HepG2 (cell line): ENCODE results near the gene NAALADL1. TPM values are rescaled to one million over a fixed set of nuclear protein-coding genes. Genes with fewer than 3 reads are reported as not detected.

Experiments
- ARNTL ChIP-seq: sonication (generic); formaldehyde crosslinking; IDR thresholded peaks from 2 replicates; pipeline ENCODE4 v1.4.0; 2020; ENCODE audit warnings: mild to moderate bottlenecking, missing genetic modification reagents
- DMAP1 ChIP-seq: IDR thresholded peaks from 2 replicates; pipeline ENCODE4 v1.6.1; 2016
- FOXC1 ChIP-seq: sonication (generic); formaldehyde crosslinking; IDR thresholded peaks from 2 replicates; pipeline ENCODE4 v1.8.0; 2022; ENCODE audit warnings: mild to moderate bottlenecking, missing genetic modification reagents, borderline replicate concordance
- HCFC1 ChIP-seq: fragments of 150-350 bp; IDR thresholded peaks from 2 replicates; pipeline ENCODE4 v1.6.1; 2014; ENCODE audit warnings: low read depth, low read length
- KDM5A ChIP-seq: fragments of 200-600 bp; sonication (generic); IDR thresholded peaks from 2 replicates; pipeline ENCODE4 v1.7.0; 2018; ENCODE audit warnings: antibody characterized with exemption, mild to moderate bottlenecking, low read length, borderline replicate concordance
- MEIS1 ChIP-seq: sonication (generic); formaldehyde crosslinking; IDR thresholded peaks from 2 replicates; pipeline ENCODE4 v1.9.0; 2021; ENCODE audit warnings: mild to moderate bottlenecking, missing genetic modification reagents, moderate library complexity, borderline replicate concordance
- ZKSCAN1 ChIP-seq: fragments of 150-350 bp; IDR thresholded peaks from 2 replicates; pipeline ENCODE4 v1.6.1; 2014; ENCODE audit warnings: low read length
- ZNF20 ChIP-seq: sonication (generic); formaldehyde crosslinking; IDR thresholded peaks from 2 replicates; pipeline ENCODE4 v1.4.0; 2020; ENCODE audit warnings: mild to moderate bottlenecking, moderate library complexity, missing genetic modification reagents
- ZNF546 ChIP-seq: sonication (generic); formaldehyde crosslinking; conservative IDR thresholded peaks from 2 replicates; pipeline ENCODE4 v1.8.1; 2023; ENCODE audit warnings: mild to moderate bottlenecking, missing genetic modification reagents
- ZNF614 ChIP-seq: IDR thresholded peaks from 2 replicates; pipeline ENCODE4 v1.6.1; 2018; ENCODE audit warnings: missing biosample characterization, missing genetic modification reagents, inconsistent platforms, borderline replicate concordance
- ZNF703 ChIP-seq: sonication (generic); formaldehyde crosslinking; IDR thresholded peaks from 2 replicates; pipeline ENCODE4 v1.5.1; 2020; ENCODE audit warnings: missing genetic modification reagents, mild to moderate bottlenecking, moderate library complexity, borderline replicate concordance
- ZNF747 ChIP-seq: sonication (generic); formaldehyde crosslinking; IDR thresholded peaks from 2 replicates; pipeline ENCODE4 v1.8.1; 2023; ENCODE audit warnings: missing genetic modification reagents, mild to moderate bottlenecking, borderline replicate concordance
- ZSCAN22 ChIP-seq: sonication (generic); formaldehyde crosslinking; IDR thresholded peaks from 2 replicates; pipeline ENCODE4 v1.4.0; 2020; ENCODE audit warnings: mild to moderate bottlenecking, missing genetic modification reagents
- polyA plus RNA-seq, 8 experiments: library from polyadenylated mRNA; depleted of rRNA in 3 of 8; stranded (reverse) in 7 of 8; unstranded in 1 of 8; fragments of >200 nt; fragmentation: Illumina TruSeq in 4 of 8; extraction: Trizol in 4 of 8; gene quantifications; 2 replicates each; pipeline versions ENCODE4 v1.2.1 to v1.2.3, GENCODE V29; 2011 to 2016; ENCODE audit warnings: low read depth in 4 of 8, missing spikeins in 1 of 8, mixed read lengths in 1 of 8; ENCODE audit not compliant: insufficient read depth in 1 of 8
- total RNA-seq, 5 experiments: library from RNA; depleted of rRNA; stranded (reverse); fragments of >200 nt; fragmentation: Illumina TruSeq; extraction: Trizol; gene quantifications; 2 replicates each; pipeline ENCODE4 v1.2.3, GENCODE V29; 2016; ENCODE audit warnings: low read depth in 1 of 5
- TF ChIP-seq, protein P1 (sequence below): sonication (generic); formaldehyde crosslinking; IDR thresholded peaks from 2 replicates; pipeline ENCODE4 v1.8.1; 2023; ENCODE audit warnings: mild to moderate bottlenecking, missing genetic modification reagents
- TF ChIP-seq, protein P2 (sequence below): sonication (generic); formaldehyde crosslinking; IDR thresholded peaks from 2 replicates; pipeline ENCODE4 v1.4.0; 2020; ENCODE audit warnings: missing genetic modification reagents, borderline replicate concordance
- TF ChIP-seq, protein P3 (sequence below): sonication (generic); formaldehyde crosslinking; IDR thresholded peaks from 2 replicates; pipeline ENCODE4 v1.4.0; 2020; ENCODE audit warnings: missing genetic modification reagents
- TF ChIP-seq, protein P4 (sequence below): sonication (generic); formaldehyde crosslinking; IDR thresholded peaks from 2 replicates; pipeline ENCODE4 v1.4.0; 2020; ENCODE audit warnings: missing genetic modification reagents

NAALADL1 gene
- total and polyA plus RNA-seq, 2 of the 13 experiments (the other 11 are each of a cell fraction or from before 2014, with no cell fraction given): 9.3 to 33.9 TPM

DNA sequence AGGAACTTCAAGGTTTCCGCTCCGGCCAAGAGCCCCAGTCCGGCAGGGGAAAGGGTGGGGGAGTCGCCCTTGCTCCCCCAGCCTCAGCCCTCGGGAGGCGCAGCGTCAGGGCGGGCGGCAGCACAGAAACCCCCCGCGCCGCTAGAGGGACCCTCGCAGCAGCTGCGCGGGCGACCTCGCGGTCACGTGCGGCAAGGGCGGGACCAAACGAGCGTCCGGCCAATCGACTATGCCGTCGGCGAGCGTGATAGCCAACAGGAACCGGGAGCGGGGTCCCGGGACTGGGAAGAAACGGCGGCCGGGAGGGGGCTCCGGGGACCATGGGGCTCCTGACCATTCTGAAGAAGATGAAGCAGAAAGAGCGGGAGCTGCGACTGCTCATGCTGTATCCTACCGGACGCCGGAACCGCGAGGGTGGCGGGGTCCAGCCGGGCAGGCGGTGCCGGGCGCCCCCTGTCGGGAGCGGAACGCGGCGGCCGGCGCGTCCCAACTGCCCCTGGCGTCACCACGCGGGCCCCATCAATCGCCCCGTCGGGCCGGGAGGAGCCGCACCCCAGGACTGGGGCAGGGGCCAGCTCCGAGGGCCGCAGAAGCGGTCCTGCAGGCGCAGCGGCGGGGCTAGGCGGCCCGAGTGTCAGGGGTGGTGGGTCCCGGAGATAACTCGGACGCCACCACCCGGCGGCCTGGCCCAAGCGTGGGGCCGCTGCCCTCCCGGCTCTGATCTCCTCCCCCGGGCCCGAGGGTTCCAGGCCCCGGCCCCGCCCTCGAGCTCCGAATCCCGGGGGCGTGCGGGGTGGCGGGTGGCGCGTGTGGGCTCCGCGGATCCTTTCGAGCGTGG is 44.2 kb downstream of the NAALADL1 start, which contains the start of gene ARL2 (continued):
- TF ChIP-seq, protein P1, sequence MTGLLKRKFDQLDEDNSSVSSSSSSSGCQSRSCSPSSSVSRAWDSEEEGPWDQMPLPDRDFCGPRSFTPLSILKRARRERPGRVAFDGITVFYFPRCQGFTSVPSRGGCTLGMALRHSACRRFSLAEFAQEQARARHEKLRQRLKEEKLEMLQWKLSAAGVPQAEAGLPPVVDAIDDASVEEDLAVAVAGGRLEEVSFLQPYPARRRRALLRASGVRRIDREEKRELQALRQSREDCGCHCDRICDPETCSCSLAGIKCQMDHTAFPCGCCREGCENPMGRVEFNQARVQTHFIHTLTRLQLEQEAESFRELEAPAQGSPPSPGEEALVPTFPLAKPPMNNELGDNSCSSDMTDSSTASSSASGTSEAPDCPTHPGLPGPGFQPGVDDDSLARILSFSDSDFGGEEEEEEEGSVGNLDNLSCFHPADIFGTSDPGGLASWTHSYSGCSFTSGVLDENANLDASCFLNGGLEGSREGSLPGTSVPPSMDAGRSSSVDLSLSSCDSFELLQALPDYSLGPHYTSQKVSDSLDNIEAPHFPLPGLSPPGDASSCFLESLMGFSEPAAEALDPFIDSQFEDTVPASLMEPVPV (CRISPR knock-in tag): no peak
- peak; percentile 21; the same call in 1 of the 2 replicates for TF ChIP-seq ZNF614
- TF ChIP-seq, protein P2, sequence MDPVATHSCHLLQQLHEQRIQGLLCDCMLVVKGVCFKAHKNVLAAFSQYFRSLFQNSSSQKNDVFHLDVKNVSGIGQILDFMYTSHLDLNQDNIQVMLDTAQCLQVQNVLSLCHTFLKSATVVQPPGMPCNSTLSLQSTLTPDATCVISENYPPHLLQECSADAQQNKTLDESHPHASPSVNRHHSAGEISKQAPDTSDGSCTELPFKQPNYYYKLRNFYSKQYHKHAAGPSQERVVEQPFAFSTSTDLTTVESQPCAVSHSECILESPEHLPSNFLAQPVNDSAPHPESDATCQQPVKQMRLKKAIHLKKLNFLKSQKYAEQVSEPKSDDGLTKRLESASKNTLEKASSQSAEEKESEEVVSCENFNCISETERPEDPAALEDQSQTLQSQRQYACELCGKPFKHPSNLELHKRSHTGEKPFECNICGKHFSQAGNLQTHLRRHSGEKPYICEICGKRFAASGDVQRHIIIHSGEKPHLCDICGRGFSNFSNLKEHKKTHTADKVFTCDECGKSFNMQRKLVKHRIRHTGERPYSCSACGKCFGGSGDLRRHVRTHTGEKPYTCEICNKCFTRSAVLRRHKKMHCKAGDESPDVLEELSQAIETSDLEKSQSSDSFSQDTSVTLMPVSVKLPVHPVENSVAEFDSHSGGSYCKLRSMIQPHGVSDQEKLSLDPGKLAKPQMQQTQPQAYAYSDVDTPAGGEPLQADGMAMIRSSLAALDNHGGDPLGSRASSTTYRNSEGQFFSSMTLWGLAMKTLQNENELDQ (CRISPR knock-in tag): no peak
- peak; percentile 68 for TF ChIP-seq ZSCAN22 (CRISPR knock-in tag)
- TF ChIP-seq, protein P3, sequence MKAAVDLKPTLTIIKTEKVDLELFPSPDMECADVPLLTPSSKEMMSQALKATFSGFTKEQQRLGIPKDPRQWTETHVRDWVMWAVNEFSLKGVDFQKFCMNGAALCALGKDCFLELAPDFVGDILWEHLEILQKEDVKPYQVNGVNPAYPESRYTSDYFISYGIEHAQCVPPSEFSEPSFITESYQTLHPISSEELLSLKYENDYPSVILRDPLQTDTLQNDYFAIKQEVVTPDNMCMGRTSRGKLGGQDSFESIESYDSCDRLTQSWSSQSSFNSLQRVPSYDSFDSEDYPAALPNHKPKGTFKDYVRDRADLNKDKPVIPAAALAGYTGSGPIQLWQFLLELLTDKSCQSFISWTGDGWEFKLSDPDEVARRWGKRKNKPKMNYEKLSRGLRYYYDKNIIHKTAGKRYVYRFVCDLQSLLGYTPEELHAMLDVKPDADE (CRISPR knock-in tag): no peak; the same call in 1 of the 2 replicates
- peak; percentile 89; the same call in 1 of the 2 replicates for TF ChIP-seq ZNF546
- no peak for TF ChIP-seq ZNF20 (CRISPR knock-in tag)
- no peak for TF ChIP-seq FOXC1 (CRISPR knock-in tag)
- no peak; the same call in 1 of the 2 replicates for TF ChIP-seq ZNF703 (CRISPR knock-in tag)
- TF ChIP-seq ZKSCAN1: no peak
- TF ChIP-seq ZNF747: 0 out of 2 replicates have a peak, but pooled peaks have one; percentile 45
- TF ChIP-seq DMAP1 (CRISPR knock-in tag): peak; percentile 71
- TF ChIP-seq, protein P4, sequence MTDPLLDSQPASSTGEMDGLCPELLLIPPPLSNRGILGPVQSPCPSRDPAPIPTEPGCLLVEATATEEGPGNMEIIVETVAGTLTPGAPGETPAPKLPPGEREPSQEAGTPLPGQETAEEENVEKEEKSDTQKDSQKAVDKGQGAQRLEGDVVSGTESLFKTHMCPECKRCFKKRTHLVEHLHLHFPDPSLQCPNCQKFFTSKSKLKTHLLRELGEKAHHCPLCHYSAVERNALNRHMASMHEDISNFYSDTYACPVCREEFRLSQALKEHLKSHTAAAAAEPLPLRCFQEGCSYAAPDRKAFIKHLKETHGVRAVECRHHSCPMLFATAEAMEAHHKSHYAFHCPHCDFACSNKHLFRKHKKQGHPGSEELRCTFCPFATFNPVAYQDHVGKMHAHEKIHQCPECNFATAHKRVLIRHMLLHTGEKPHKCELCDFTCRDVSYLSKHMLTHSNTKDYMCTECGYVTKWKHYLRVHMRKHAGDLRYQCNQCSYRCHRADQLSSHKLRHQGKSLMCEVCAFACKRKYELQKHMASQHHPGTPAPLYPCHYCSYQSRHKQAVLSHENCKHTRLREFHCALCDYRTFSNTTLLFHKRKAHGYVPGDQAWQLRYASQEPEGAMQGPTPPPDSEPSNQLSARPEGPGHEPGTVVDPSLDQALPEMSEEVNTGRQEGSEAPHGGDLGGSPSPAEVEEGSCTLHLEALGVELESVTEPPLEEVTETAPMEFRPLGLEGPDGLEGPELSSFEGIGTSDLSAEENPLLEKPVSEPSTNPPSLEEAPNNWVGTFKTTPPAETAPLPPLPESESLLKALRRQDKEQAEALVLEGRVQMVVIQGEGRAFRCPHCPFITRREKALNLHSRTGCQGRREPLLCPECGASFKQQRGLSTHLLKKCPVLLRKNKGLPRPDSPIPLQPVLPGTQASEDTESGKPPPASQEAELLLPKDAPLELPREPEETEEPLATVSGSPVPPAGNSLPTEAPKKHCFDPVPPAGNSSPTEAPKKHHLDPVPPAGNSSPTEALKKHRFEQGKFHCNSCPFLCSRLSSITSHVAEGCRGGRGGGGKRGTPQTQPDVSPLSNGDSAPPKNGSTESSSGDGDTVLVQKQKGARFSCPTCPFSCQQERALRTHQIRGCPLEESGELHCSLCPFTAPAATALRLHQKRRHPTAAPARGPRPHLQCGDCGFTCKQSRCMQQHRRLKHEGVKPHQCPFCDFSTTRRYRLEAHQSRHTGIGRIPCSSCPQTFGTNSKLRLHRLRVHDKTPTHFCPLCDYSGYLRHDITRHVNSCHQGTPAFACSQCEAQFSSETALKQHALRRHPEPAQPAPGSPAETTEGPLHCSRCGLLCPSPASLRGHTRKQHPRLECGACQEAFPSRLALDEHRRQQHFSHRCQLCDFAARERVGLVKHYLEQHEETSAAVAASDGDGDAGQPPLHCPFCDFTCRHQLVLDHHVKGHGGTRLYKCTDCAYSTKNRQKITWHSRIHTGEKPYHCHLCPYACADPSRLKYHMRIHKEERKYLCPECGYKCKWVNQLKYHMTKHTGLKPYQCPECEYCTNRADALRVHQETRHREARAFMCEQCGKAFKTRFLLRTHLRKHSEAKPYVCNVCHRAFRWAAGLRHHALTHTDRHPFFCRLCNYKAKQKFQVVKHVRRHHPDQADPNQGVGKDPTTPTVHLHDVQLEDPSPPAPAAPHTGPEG (CRISPR knock-in tag): no peak
- peak; percentile 47 for TF ChIP-seq KDM5A
- peak; percentile 96 for TF ChIP-seq ARNTL (CRISPR knock-in tag)
- TF ChIP-seq HCFC1: 0 out of 2 replicates have a peak, but pooled peaks have one; percentile 15
- TF ChIP-seq MEIS1 (CRISPR knock-in tag): peak; percentile 84; the same call in 1 of the 2 replicates
